AG04450 (cell line): ENCODE measurements around the gene PLEKHH2. TPM values are rescaled to one million over a fixed set of nuclear protein-coding genes. Genes with fewer than 3 reads are reported as not detected.
"Not testable (repeated sequence)": the region's sequence is repeated elsewhere in the genome, so short reads cannot be mapped to it uniquely, and the experiment has no call there.

Experiments used
- CTCF ChIA-PET: fragments of 300-600, 350-600 bp; formaldehyde crosslinking; extraction: SDS; loops from one replicate; lab custom pipeline; 2022; ENCODE audit warnings: antibody characterized with exemption, inconsistent platforms; lab: Charles Lee
- POLR2A ChIA-PET: fragments of 350-600 bp; formaldehyde crosslinking; extraction: SDS; loops from one replicate; lab custom pipeline; 2021; ENCODE audit warnings: antibody characterized with exemption, inconsistent platforms; lab: Yijun Ruan, JAX
- DNase-seq: peaks from one replicate; pipeline ENCODE4 v3.0.0-alpha.2; 2011; ENCODE audit warnings: low read depth, low spot score
- H3K27ac ChIP-seq: one replicate; pipeline ENCODE4 v1.5.1; 2012; ENCODE audit warnings: low read depth, low read length, control low read depth
- H3K27me3 ChIP-seq: one replicate; pipeline ENCODE4 v1.6.0; 2012; ENCODE audit warnings: low read length; ENCODE audit not compliant: control insufficient read depth, insufficient read depth
- H3K4me3 ChIP-seq: 2 replicates; pipeline ENCODE4 v1.5.1; 2011; ENCODE audit warnings: mild to moderate bottlenecking, low read depth, low read length, control low read depth
- H3K9me3 ChIP-seq: 2 replicates; pipeline ENCODE4 v1.5.1; 2012; ENCODE audit warnings: low read length; ENCODE audit not compliant: control insufficient read depth, insufficient read depth
- CTCF ChIP-seq: IDR thresholded peaks from 2 replicates; pipeline ENCODE4 v1.5.1; 2011; ENCODE audit warnings: low read depth, low read length, control low read depth, inconsistent platforms
- polyA plus RNA-seq: library from polyadenylated mRNA; depleted of rRNA; stranded (reverse); fragments of >200 nt; gene quantifications from 2 replicates; pipeline ENCODE4 v1.2.3, GENCODE V29; 2011

The PLEKHH2 gene
- polyA plus RNA-seq, 1 experiment, result 6.0 TPM

- H3K4me3 ChIP-seq, result no peak overlapping the region; the same call in 1 of the 2 replicates
- no peaks in the 10 kb centered on the region for H3K9me3 ChIP-seq
- DNase-seq, result peak; percentile 55
- no peak overlapping the region for H3K27ac ChIP-seq
- ChIA-PET POLR2A (interaction anchor here (1.0 kb wide), 1 partner anchor 10 kb away, joined by 4 read pairs; no protein-coding TSS in a partner anchor), CTCF (no interaction called here)
- TF ChIP-seq CTCF, result no peak
- no peaks in the 10 kb centered on the region for H3K27me3 ChIP-seq
Observed at GRCh38 chr2:43634604-43635306, 2.3 kb upstream of the PLEKHH2 start.

DNA sequence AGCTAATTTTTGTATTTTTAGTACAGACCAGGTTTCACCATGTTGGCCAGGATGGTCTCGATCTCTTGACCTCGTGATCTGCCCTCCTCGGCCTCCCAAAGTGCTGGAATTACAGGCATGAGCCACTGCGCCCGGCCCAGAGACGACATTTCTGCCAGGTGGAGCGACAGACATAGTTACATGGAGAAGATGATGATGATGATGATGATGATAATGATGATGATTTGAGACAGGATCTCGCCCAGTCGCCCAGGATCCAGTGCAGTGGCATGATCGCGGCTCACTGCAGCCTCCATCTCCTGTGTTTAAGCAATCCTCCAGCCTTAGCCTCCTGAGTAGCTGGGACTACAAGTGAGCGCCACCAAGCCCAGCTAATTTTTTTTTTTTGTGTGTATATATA, 907 bp upstream of the PLEKHH2 start:
- CTCF ChIA-PET, result interaction anchor here (0.6 to 1.4 kb wide), 2 partner anchors 25 to 114 kb away, joined by 3 to 4 read pairs; no protein-coding TSS in a partner anchor
- H3K27ac ChIP-seq, H3K27me3 ChIP-seq, DNase-seq, POLR2A ChIA-PET, H3K9me3 ChIP-seq, H3K4me3 ChIP-seq: not testable (repeated sequence)

GRCh38 chr2:43636621-43637020, 439 bp upstream of the PLEKHH2 start:
- Histone ChIP-seq H3K4me3 (peak overlapping the region; percentile 68), H3K27me3 (no peaks in the 10 kb centered on the region), H3K9me3 (no peaks in the 10 kb centered on the region), H3K27ac (no peak overlapping the region)
- ChIA-PET POLR2A (interaction anchor here (0.6 to 1.0 kb wide), 3 partner anchors 12 to 589 kb away, joined by 3 to 7 read pairs (median 3); no protein-coding TSS in a partner anchor), CTCF (interaction anchor here (1.4 kb wide), 1 partner anchor 25 kb away, joined by 3 read pairs; no protein-coding TSS in a partner anchor)
- TF ChIP-seq CTCF, result no peak
- no peak for DNase-seq

DNA sequence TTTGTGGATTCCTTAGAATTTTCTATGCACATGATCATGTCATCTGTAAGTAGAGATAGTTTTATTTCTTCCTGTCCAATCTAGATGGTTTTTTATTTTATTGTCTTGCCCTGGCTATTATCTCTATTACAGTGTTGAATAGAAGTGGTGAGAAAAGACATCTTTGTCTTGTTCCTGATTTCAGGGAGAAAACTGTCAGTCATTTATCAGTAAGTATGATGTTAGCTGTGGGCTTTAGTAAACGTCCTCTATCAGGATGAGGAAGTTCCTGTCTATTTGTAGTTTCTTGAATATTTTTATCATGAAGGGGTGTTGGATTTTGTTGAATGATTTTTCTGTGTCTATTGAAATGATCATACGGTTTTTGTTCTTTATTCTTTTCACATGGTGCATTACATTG, 5.3 kb downstream of the PLEKHH2 start:
- no peaks in the 10 kb centered on the region for H3K9me3 ChIP-seq
- H3K4me3 ChIP-seq, result no peak overlapping the region
- no peak for DNase-seq
- no peak overlapping the region for H3K27ac ChIP-seq
- no peak for TF ChIP-seq CTCF
- no peaks in the 10 kb centered on the region for H3K27me3 ChIP-seq
- ChIA-PET CTCF (no interaction called here), POLR2A (no interaction called here)

DNA sequence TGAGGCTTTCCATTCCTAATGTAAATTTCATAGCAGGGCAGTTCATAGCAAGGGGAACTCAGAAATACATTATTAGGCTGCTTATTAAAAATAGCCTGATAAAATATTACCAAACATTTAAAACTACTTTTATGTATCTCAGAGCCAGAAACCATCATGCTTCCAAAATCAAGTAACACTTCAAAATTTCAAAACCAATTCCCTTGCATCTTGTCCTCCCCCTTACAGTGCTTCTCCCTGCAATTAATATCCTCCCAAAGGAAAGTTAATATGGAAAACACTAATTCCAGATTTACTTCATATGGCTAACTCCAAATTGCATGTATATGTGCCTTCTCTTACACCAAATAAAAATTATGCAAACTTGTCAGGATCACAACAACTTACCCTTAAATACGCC, 6.6 kb downstream of the PLEKHH2 start:
- no peak for TF ChIP-seq CTCF
- ChIA-PET CTCF (no interaction called here), POLR2A (interaction anchor here (0.9 kb wide), 1 partner anchor 9 kb away, joined by 4 read pairs; no protein-coding TSS in a partner anchor)
- H3K27ac ChIP-seq, result no peak overlapping the region
- no peaks in the 10 kb centered on the region for H3K9me3 ChIP-seq
- H3K27me3 ChIP-seq, result no peaks in the 10 kb centered on the region
- no peak overlapping the region for H3K4me3 ChIP-seq
- no peak for DNase-seq
